ENCODE results near the gene RTP3. TPM values are rescaled to one million over a fixed set of nuclear protein-coding genes. Genes with fewer than 3 reads are reported as not detected.

The RTP3 gene
- total RNA-seq, 4 donors from 2014 or later: not detected

DNA sequence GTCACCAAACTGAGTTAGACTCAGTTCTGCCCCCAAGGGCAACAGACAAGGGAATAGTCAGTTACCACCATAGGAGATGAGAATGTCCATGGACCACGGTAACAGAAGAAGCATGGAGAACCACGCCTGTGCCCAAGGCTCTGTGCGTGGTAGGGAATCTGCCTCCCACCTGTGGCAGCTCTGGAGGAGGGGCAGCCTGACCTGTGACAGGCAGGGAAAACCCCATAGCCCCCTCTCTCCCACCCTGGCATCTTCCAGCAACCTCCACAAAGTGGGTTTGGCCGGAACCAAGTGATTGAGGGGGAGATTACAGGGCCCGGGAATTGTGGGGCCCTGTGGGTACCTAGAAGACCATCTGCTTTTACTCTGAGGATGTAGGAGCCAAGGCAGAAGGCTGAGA, 18.8 kb upstream of the RTP3 start:
- no peak for ATAC-seq
- in situ Hi-C loops (cut with MboI; ENCODE audit: low sequenced_read_pairs in 4 of 4): no loop called here

DNA sequence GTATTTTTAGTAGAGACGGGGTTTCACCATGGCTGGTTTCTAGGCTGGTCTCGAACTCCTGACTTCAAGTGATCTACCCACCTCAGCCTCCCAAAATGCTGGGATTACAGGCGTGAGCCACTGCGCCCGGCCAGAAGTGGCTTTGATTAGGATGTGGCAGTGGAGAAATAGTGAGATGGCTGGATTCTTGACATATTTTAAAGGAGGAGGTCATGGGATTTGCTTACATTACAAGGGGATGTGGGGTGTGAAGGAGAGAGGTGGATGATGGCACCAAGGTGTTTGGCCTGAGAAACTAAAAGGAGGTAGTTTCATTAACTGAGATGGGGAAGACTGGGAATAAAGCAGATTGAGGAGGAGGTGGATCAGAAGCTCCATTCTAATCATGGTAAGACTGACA, 18.1 kb upstream of the RTP3 start:
- intact Hi-C loops (cut with DNase I; ENCODE audit: low total_unique reads): no loop called here
- ATAC-seq (no peak), DNase-seq (no peak)
- Histone ChIP-seq H3K4me1 (no peaks in the 10 kb centered on the region), H3K9me3 (no peaks in the 10 kb centered on the region), H3K36me3 (no peaks in the 10 kb centered on the region), H3K27me3 (no peaks in the 10 kb centered on the region), H3K4me3 (no peak overlapping the region), H3K27ac (no peak overlapping the region)
- TF ChIP-seq, protein P1, sequence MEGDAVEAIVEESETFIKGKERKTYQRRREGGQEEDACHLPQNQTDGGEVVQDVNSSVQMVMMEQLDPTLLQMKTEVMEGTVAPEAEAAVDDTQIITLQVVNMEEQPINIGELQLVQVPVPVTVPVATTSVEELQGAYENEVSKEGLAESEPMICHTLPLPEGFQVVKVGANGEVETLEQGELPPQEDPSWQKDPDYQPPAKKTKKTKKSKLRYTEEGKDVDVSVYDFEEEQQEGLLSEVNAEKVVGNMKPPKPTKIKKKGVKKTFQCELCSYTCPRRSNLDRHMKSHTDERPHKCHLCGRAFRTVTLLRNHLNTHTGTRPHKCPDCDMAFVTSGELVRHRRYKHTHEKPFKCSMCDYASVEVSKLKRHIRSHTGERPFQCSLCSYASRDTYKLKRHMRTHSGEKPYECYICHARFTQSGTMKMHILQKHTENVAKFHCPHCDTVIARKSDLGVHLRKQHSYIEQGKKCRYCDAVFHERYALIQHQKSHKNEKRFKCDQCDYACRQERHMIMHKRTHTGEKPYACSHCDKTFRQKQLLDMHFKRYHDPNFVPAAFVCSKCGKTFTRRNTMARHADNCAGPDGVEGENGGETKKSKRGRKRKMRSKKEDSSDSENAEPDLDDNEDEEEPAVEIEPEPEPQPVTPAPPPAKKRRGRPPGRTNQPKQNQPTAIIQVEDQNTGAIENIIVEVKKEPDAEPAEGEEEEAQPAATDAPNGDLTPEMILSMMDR (IDR thresholded peaks at IDR 0.05 in 4 of 5, conservative IDR thresholded peaks at IDR 0.05 in 1 of 5): no peak
- no peak for TF ChIP-seq POLR2A (IDR thresholded peaks at IDR 0.05)
- in situ Hi-C loops (cut with MboI; ENCODE audit: low sequenced_read_pairs in 4 of 4): loop anchor here in 3 of 4 donors (5.0 to 10.0 kb wide), 3 partner anchors 148 to 158 kb away; no protein-coding TSS in a partner anchor

More for the DNA sequence above, 18.8 kb upstream of the RTP3 start:
- intact Hi-C loops (cut with DNase I; ENCODE audit: low total_unique reads): no loop called here
- TF ChIP-seq POLR2A (IDR thresholded peaks at IDR 0.05): no peak
- TF ChIP-seq, protein P1 (IDR thresholded peaks at IDR 0.05 in 4 of 5, conservative IDR thresholded peaks at IDR 0.05 in 1 of 5): no peak
- Histone ChIP-seq H3K27me3 (no peaks in the 10 kb centered on the region), H3K9me3 (no peaks in the 10 kb centered on the region), H3K4me3 (no peak overlapping the region), H3K27ac (no peak overlapping the region), H3K36me3 (no peaks in the 10 kb centered on the region), H3K4me1 (no peaks in the 10 kb centered on the region)
- no peak for DNase-seq

DNA sequence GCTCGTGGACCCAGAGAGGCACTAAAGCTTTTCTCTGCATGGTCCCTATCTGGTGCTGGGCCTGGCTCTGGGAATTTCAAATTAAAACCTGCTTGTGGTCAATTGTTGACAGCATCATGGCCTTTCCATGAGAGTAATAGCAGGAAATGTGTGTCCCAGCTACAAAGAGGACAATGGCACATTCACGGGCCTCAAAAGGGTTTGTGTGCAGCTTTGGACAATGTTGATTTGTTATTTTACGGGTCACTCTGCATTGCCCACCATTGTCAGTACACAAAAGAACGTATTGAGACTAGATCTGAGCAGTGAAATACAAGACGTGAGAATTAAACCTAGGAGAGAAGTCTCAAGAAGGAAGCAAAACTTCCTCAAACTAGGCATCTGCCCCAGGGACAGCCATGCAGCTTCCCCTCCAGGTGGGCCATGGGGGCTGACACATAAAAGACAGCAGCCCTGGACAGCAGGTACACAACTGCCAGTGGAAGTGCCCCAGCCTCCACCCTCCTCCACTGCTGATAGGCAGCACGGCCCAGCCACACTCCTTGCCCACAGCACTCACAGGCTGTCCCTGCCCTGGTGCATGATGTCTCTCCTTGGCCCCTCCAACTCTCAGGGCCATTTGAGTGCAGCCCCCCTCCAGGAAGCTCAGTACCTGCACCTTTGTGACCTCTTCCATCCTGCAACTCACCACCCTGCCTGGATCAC, 17.1 kb upstream of the RTP3 start:
- no peaks in the 10 kb centered on the region for H3K27me3 ChIP-seq
- no peak for ATAC-seq
- DNase-seq: no peak
- no peaks in the 10 kb centered on the region for H3K9me3 ChIP-seq
- no peaks in the 10 kb centered on the region for H3K36me3 ChIP-seq
- no peaks in the 10 kb centered on the region for H3K4me1 ChIP-seq
- H3K27ac ChIP-seq: no peak overlapping the region
- in situ Hi-C loops (cut with MboI; ENCODE audit: low sequenced_read_pairs in 4 of 4) (loop anchor here in 3 of 4 donors (5.0 to 10.0 kb wide), 3 partner anchors 147 to 157 kb away; no protein-coding TSS in a partner anchor), intact Hi-C loops (cut with DNase I; ENCODE audit: low total_unique reads) (no loop called here)
- no peak overlapping the region for H3K4me3 ChIP-seq
- TF ChIP-seq POLR2A (IDR thresholded peaks at IDR 0.05): no peak
- TF ChIP-seq, protein P1 (IDR thresholded peaks at IDR 0.05 in 4 of 5, conservative IDR thresholded peaks at IDR 0.05 in 1 of 5): no peak

DNA sequence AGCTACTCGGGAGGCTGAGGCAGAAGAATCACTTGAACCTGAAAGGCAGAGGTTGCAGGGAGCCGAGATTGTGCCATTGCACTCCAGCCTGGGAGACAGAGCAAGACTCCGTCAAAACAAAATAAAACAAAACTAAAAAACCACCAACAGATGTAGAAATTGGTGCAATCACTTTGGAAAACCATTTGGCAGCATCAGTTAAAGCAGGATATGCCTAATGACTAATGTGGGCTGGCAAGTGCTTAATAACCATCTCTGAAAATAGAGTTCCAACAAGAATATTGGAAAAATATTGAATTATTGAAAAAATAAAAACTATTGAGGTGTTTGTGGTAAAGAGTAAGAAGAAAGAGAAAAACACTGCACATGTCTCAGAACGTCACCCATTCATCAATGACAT, 16.1 kb upstream of the RTP3 start:
- Histone ChIP-seq H3K4me1 (no peaks in the 10 kb centered on the region), H3K4me3 (no peak overlapping the region), H3K9me3 (no peaks in the 10 kb centered on the region), H3K27me3 (no peaks in the 10 kb centered on the region), H3K27ac (no peak overlapping the region), H3K36me3 (no peaks in the 10 kb centered on the region)
- intact Hi-C loops (cut with DNase I; ENCODE audit: low total_unique reads) (no loop called here), in situ Hi-C loops (cut with MboI; ENCODE audit: low sequenced_read_pairs in 4 of 4) (loop anchor here in 3 of 4 donors (5.0 to 10.0 kb wide), 3 partner anchors 146 to 156 kb away; no protein-coding TSS in a partner anchor)
- TF ChIP-seq POLR2A (IDR thresholded peaks at IDR 0.05): no peak
- TF ChIP-seq, protein P1 (IDR thresholded peaks at IDR 0.05 in 4 of 5, conservative IDR thresholded peaks at IDR 0.05 in 1 of 5): no peak
- DNase-seq: no peak
- no peak for ATAC-seq

Measured in gastrocnemius medialis (tissue), 4 donors.